ENCODE measurements around the gene FOSB. TPM values are rescaled to one million over a fixed set of nuclear protein-coding genes. Genes with fewer than 3 reads are reported as not detected.

Gene FOSB
- total and polyA plus RNA-seq, 9 of the 15 experiments (the other 6 are each of a cell fraction or from before 2014, with no cell fraction given) = 0.11 to 2.7 (median 0.73) TPM

- TF ChIP-seq ADNP (tag; IDR thresholded peaks at IDR 0.05) = no peak
- TF ChIP-seq, protein P1, sequence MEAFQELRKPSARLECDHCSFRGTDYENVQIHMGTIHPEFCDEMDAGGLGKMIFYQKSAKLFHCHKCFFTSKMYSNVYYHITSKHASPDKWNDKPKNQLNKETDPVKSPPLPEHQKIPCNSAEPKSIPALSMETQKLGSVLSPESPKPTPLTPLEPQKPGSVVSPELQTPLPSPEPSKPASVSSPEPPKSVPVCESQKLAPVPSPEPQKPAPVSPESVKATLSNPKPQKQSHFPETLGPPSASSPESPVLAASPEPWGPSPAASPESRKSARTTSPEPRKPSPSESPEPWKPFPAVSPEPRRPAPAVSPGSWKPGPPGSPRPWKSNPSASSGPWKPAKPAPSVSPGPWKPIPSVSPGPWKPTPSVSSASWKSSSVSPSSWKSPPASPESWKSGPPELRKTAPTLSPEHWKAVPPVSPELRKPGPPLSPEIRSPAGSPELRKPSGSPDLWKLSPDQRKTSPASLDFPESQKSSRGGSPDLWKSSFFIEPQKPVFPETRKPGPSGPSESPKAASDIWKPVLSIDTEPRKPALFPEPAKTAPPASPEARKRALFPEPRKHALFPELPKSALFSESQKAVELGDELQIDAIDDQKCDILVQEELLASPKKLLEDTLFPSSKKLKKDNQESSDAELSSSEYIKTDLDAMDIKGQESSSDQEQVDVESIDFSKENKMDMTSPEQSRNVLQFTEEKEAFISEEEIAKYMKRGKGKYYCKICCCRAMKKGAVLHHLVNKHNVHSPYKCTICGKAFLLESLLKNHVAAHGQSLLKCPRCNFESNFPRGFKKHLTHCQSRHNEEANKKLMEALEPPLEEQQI (IDR thresholded peaks at IDR 0.05) = no peak
- TF ChIP-seq ARID3B (CRISPR knock-in tag; IDR thresholded peaks at IDR 0.05; ENCODE audit: borderline replicate concordance) = no peak
- TF ChIP-seq, protein P2, sequence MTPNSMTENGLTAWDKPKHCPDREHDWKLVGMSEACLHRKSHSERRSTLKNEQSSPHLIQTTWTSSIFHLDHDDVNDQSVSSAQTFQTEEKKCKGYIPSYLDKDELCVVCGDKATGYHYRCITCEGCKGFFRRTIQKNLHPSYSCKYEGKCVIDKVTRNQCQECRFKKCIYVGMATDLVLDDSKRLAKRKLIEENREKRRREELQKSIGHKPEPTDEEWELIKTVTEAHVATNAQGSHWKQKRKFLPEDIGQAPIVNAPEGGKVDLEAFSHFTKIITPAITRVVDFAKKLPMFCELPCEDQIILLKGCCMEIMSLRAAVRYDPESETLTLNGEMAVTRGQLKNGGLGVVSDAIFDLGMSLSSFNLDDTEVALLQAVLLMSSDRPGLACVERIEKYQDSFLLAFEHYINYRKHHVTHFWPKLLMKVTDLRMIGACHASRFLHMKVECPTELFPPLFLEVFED (CRISPR knock-in tag; conservative IDR thresholded peaks at IDR 0.05) = peak; percentile 95
- no peak for TF ChIP-seq KAT2B (IDR thresholded peaks at IDR 0.05; ENCODE audit: low read depth, low read length)
- no peak for TF ChIP-seq SMAD2 (IDR thresholded peaks at IDR 0.05; ENCODE audit: low read depth, low read length)
- TF ChIP-seq KAT7 (CRISPR knock-in tag; IDR thresholded peaks at IDR 0.05; ENCODE audit: borderline replicate concordance) = 0 out of 2 replicates have a peak, but pooled peaks have one; percentile 80
- no peak for TF ChIP-seq BCL6 (CRISPR knock-in tag; IDR thresholded peaks at IDR 0.05)
- TF ChIP-seq ZHX1 (conservative IDR thresholded peaks at IDR 0.05; ENCODE audit: low read length) = no peak
- no peak for TF ChIP-seq TEAD2 (tag; IDR thresholded peaks at IDR 0.05)
- no peak for TF ChIP-seq SIRT6 (IDR thresholded peaks at IDR 0.05; ENCODE audit: low read depth, low read length)
- no peak for TF ChIP-seq SRSF3 (IDR thresholded peaks at IDR 0.05; ENCODE audit: insufficient read depth, low read length)
- TF ChIP-seq ZKSCAN8 (CRISPR knock-in tag; IDR thresholded peaks at IDR 0.05) = no peak
- TF ChIP-seq ZBTB43 (CRISPR knock-in tag; IDR thresholded peaks at IDR 0.05) = no peak
- no peak for TF ChIP-seq CCAR2 (IDR thresholded peaks at IDR 0.05; ENCODE audit: low read depth, low read length)
- TF ChIP-seq CC2D1A (IDR thresholded peaks at IDR 0.05) = no peak
Measured at GRCh38 chr19:45443462-45444317, 24.1 kb upstream of the FOSB start (continued).
